Calu3 (cell line): ENCODE measurements around the gene ATP2B1. TPM values are rescaled to one million over a fixed set of nuclear protein-coding genes. Genes with fewer than 3 reads are reported as not detected.

Experiments used
- BruUV-seq: library from RNA; stranded (reverse); fragments of 400-500 nt; replicated peaks from 2 replicates; lab custom pipeline; 2021; lab: Mats Ljungman, UMichigan
- CTCF ChIA-PET: fragments of 300-600 bp; sonication (Branson Sonifier 250); formaldehyde crosslinking; loops from one replicate; lab custom pipeline; 2022; ENCODE audit warnings: antibody characterized with exemption; lab: Charles Lee
- DNase-seq: peaks from one replicate; pipeline ENCODE4 v3.0.0; 2022
- H3K27ac Mint-ChIP-seq: one replicate; pipeline ENCODE4 v1.8.0; 2022; ENCODE audit warnings: mixed read lengths; ENCODE audit not compliant: unreplicated experiment
- H3K27me3 Mint-ChIP-seq: one replicate; pipeline ENCODE4 v1.8.0; 2022; ENCODE audit warnings: mixed read lengths; ENCODE audit not compliant: unreplicated experiment
- H3K36me3 Mint-ChIP-seq: one replicate; pipeline ENCODE4 v1.8.0; 2022; ENCODE audit warnings: mild to moderate bottlenecking, moderate library complexity, mixed read lengths; ENCODE audit not compliant: insufficient read depth, unreplicated experiment
- H3K4me1 Mint-ChIP-seq: one replicate; pipeline ENCODE4 v1.8.0; 2022; ENCODE audit warnings: mild to moderate bottlenecking, low read depth, mixed read lengths; ENCODE audit not compliant: unreplicated experiment
- H3K4me3 Mint-ChIP-seq: one replicate; pipeline ENCODE4 v1.8.0; 2022; ENCODE audit warnings: mild to moderate bottlenecking, low read depth, moderate library complexity, mixed read lengths; ENCODE audit not compliant: unreplicated experiment
- H3K9me3 Mint-ChIP-seq: one replicate; pipeline ENCODE4 v1.8.0; 2022; ENCODE audit warnings: low read depth, mixed read lengths; ENCODE audit not compliant: unreplicated experiment
- CTCF ChIP-seq: fragments of 200-600 bp; IDR thresholded peaks from one replicate; pipeline ENCODE4 v1.8.0; 2022; ENCODE audit warnings: antibody characterized with exemption; ENCODE audit not compliant: unreplicated experiment
- intact Hi-C: fragments of 100-400 bp; cut with micrococcal nuclease; formaldehyde crosslinking; loops from one replicate; pipeline ENCODE4 v1.10.0; 2022; ENCODE audit not compliant: unreplicated experiment
- total RNA-seq: library from RNA; stranded (reverse); gene quantifications from 2 replicates; pipeline ENCODE4 v1.2.3, GENCODE V29; 2022

Gene ATP2B1
- total RNA-seq, 1 experiment from 2014 or later, result 73.6 TPM

- H3K27me3 Mint-ChIP-seq, result no peaks in the 10 kb centered on the region
- H3K36me3 Mint-ChIP-seq, result peaks cover 16% of the 10 kb centered on the region
- no peak for DNase-seq
- no peak for TF ChIP-seq CTCF
- H3K4me3 Mint-ChIP-seq, result no peak overlapping the region
- no TSS peak for BruUV-seq
- intact Hi-C loops, result no loop called here
- no peaks in the 10 kb centered on the region for H3K9me3 Mint-ChIP-seq
- no peak overlapping the region for H3K27ac Mint-ChIP-seq
- H3K4me1 Mint-ChIP-seq, result peaks cover 20% of the 10 kb centered on the region
- CTCF ChIA-PET, result no interaction called here
These were observed 65.7 kb downstream of the ATP2B1 start for GRCh38 chr12:89642959-89643358.

DNA sequence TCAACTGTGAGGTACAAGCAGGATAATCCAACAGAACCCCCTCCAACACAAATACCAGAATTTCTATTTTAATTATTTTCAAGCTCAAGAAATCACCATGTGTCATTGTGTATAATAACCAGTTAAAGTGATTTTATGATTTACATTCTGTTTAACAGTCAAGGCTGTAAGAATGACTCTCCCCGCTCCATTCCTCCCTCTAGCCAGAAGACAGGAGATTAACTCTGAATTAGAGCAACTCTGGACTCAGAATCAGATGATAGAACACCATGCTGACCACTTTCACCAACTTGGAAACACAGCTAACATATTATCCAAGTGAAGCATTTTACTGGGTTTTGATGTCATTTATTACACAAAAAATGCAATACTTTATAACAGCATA, 71.9 kb downstream of the ATP2B1 start:
- Mint-ChIP-seq H3K9me3 (no peaks in the 10 kb centered on the region), H3K27me3 (no peaks in the 10 kb centered on the region), H3K4me3 (no peak overlapping the region), H3K27ac (no peak overlapping the region), H3K36me3 (no peaks in the 10 kb centered on the region), H3K4me1 (peaks cover 30% of the 10 kb centered on the region)
- intact Hi-C loops, result no loop called here
- CTCF ChIA-PET, result interaction anchor here (0.7 to 1.6 kb wide), 2 partner anchors 98 to 576 kb away, joined by 3 read pairs; no protein-coding TSS in a partner anchor
- no TSS peak for BruUV-seq
- TF ChIP-seq CTCF, result no peak
- DNase-seq, result no peak

GRCh38 chr12:89636052-89636775, 72.4 kb downstream of the ATP2B1 start:
- Mint-ChIP-seq H3K27ac (no peak overlapping the region), H3K36me3 (no peaks in the 10 kb centered on the region), H3K9me3 (no peaks in the 10 kb centered on the region), H3K4me1 (peaks cover 36% of the 10 kb centered on the region), H3K4me3 (no peak overlapping the region), H3K27me3 (no peaks in the 10 kb centered on the region)
- no peak for TF ChIP-seq CTCF
- CTCF ChIA-PET, result interaction anchor here (1.6 kb wide), 1 partner anchor 97 kb away, joined by 3 read pairs; no protein-coding TSS in a partner anchor
- DNase-seq, result no peak
- BruUV-seq, result no TSS peak
- intact Hi-C loops, result no loop called here

DNA sequence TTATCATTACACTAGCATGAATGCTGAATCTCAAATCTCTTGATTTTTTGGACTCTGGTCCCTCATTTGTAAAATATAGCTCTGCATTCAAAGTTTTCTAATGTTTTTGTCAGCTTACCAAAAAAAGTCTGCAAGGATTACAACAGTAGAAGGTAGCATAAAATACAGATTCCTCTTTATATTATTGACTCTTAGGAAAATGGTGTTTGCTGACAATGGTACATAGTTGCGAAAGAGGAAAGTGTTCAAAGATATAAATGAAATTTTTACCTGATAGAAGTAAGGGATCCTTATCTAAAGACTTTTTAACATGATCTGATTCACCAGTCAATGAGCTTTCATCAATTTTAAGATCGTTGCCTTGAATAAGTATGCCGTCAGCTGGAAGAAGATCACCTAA, 74.1 kb downstream of the ATP2B1 start:
- no TSS peak for BruUV-seq
- H3K4me3 Mint-ChIP-seq, result no peak overlapping the region
- no peaks in the 10 kb centered on the region for H3K27me3 Mint-ChIP-seq
- H3K9me3 Mint-ChIP-seq, result no peaks in the 10 kb centered on the region
- DNase-seq, result no peak
- peak overlapping the region; percentile 27 for H3K27ac Mint-ChIP-seq
- H3K4me1 Mint-ChIP-seq, result peaks cover 47% of the 10 kb centered on the region
- intact Hi-C loops, result loop anchor here (5.0 kb wide), 1 partner anchor 68 kb away; no protein-coding TSS in a partner anchor
- H3K36me3 Mint-ChIP-seq, result no peaks in the 10 kb centered on the region
- CTCF ChIA-PET, result interaction anchor here (0.6 kb wide), 1 partner anchor 896 kb away, joined by 4 read pairs; no protein-coding TSS in a partner anchor
- TF ChIP-seq CTCF, result no peak
